Colonic mucosa (tissue), 4 donors: Measurements from ENCODE around the gene FBXL2. TPM values are rescaled to one million over a fixed set of nuclear protein-coding genes. Genes with fewer than 3 reads are reported as not detected.
"Not testable (repeated sequence)": the region's sequence is repeated elsewhere in the genome, so short reads cannot be mapped to it uniquely, and the experiment has no call there.

ENCODE experiments used
- DNase-seq: peaks from one replicate; pipeline ENCODE4 v3.0.0-alpha.2; 2020
- H3K27ac ChIP-seq: fragments of 200-600 bp; one replicate; pipeline ENCODE4 v1.8.0; 2021
- H3K27me3 ChIP-seq: fragments of 200-600 bp; one replicate; pipeline ENCODE4 v1.8.0; 2021
- H3K36me3 ChIP-seq: fragments of 200-600 bp; one replicate; pipeline ENCODE4 v1.8.0; 2021
- H3K4me1 ChIP-seq: fragments of 200-600 bp; one replicate; pipeline ENCODE4 v1.8.0; 2021; ENCODE audit warnings: mild to moderate bottlenecking
- H3K4me3 ChIP-seq: fragments of 200-600 bp; one replicate; pipeline ENCODE4 v1.8.0; 2021
- H3K9ac ChIP-seq, 2 donors: one replicate each; pipeline ENCODE4 v1.7.0; 2013; ENCODE audit warnings: control low read depth in 2 of 2, low read depth in 2 of 2, low read length in 2 of 2
- H3K9me3 ChIP-seq: fragments of 200-600 bp; one replicate; pipeline ENCODE4 v1.8.0; 2021
- CTCF ChIP-seq: fragments of 200-600 bp; IDR thresholded peaks from one replicate; pipeline ENCODE4 v1.8.0; 2022; ENCODE audit warnings: antibody characterized with exemption, mild to moderate bottlenecking
- intact Hi-C: fragments of 100-400 bp; cut with DNase I; formaldehyde crosslinking; loops from one replicate; pipeline ENCODE4 v1.14.1; 2022
- total RNA-seq, 2 donors: library from RNA; stranded (reverse); fragmentation: NEBNext Ultra II Directional in 1 of 2; extraction: Animal tissue kit (Norgen Biotek cat#: 25700) in 1 of 2; gene quantifications; one replicate each; pipeline ENCODE4 v1.2.1, GENCODE V29; 2021
- donor health status: healthy.
- donor health status: DM: no; HTN: no; CAD: no.
- donor health status: DM: no; HTN: no; CAD: no.

The FBXL2 gene
- total RNA-seq, 2 donors from 2014 or later, result 0.69 to 1.1 TPM

GRCh38 chr3:33424606-33425452 is 147.6 kb downstream of the FBXL2 start:
- Histone ChIP-seq H3K27me3 (no peaks in the 10 kb centered on the region), H3K36me3 (no peaks in the 10 kb centered on the region), H3K4me1 (no peaks in the 10 kb centered on the region), H3K4me3 (no peak overlapping the region), H3K9ac (no peak overlapping the region), H3K9me3 (no peaks in the 10 kb centered on the region), H3K27ac (no peak overlapping the region)
- no peak for TF ChIP-seq CTCF
- DNase-seq, result no peak
- intact Hi-C loops, result no loop called here

- Histone ChIP-seq H3K9me3 (no peaks in the 10 kb centered on the region), H3K4me1 (no peaks in the 10 kb centered on the region), H3K27ac (no peak overlapping the region), H3K36me3 (no peaks in the 10 kb centered on the region), H3K27me3 (no peaks in the 10 kb centered on the region), H3K9ac (no peak overlapping the region), H3K4me3 (no peak overlapping the region)
- no peak for TF ChIP-seq CTCF
- no peak for DNase-seq
- intact Hi-C loops, result no loop called here
Observed at GRCh38 chr3:33425453-33425852, 148.2 kb downstream of the FBXL2 start.

DNA sequence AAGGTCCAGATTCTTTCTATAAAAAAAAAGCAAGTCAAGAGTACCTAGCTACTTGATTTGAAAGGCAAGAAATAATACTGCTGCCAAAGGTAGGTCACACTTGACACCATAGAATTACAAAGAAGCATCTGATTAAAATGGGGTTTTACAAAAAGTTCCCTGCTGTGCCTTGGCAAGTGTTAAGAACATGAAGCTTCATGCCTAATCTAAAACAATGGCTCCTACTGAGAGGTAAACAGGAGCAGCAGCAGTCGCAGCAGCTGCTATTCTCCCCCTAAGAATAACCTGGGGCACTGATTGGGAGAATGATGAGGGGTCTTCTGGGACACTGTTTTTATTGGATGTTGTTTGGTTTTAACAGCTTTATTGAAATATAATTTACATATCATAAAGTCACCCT is 148.8 kb downstream of the FBXL2 start:
- no peaks in the 10 kb centered on the region for H3K9me3 ChIP-seq
- H3K4me1 ChIP-seq, result no peaks in the 10 kb centered on the region
- peak overlapping the region; percentile 7 for H3K27ac ChIP-seq
- H3K4me3 ChIP-seq, result no peak overlapping the region
- DNase-seq, result no peak
- no peaks in the 10 kb centered on the region for H3K36me3 ChIP-seq
- TF ChIP-seq CTCF, result no peak
- intact Hi-C loops, result no loop called here
- no peak overlapping the region for H3K9ac ChIP-seq
- no peaks in the 10 kb centered on the region for H3K27me3 ChIP-seq

DNA sequence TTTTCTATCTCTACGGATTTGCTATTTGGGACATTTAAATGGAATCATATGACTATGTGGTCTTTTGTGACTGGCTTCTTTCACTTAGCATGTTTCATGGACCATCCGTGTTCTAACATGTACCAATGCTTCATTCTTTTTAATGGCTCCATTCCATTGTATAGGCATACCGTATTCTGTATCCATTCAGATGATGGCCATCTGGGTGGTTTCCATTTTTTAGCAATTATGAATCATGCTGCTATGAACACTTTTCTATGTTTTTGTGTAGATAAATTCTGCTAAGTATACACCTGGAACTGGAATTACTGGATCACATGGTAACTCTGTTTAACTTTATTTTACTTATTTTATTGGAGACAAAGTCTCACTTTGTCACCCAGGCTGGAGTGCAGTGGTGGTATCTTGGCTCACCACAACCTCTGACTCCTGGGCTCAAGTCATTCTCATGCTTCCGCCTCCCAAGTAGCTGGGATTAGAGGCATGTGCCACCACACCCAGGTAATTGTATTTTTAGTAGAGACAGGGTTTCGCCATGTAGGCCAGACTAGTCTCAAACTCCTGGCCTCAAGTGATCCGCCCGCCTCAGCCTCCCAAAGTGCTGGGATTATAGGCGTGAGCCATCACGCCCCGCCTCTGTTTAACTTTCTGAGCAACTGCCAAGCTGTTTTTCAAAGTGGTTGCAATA is 149.5 kb downstream of the FBXL2 start:
- no peak for TF ChIP-seq CTCF
- H3K9ac ChIP-seq, result no peak overlapping the region
- intact Hi-C loops, result no loop called here
- no peaks in the 10 kb centered on the region for H3K9me3 ChIP-seq
- H3K27me3 ChIP-seq, result no peaks in the 10 kb centered on the region
- peak; percentile 80 for DNase-seq
- no peaks in the 10 kb centered on the region for H3K36me3 ChIP-seq
- H3K27ac ChIP-seq, result peak overlapping the region; percentile 57
- no peak overlapping the region for H3K4me3 ChIP-seq
- no peaks in the 10 kb centered on the region for H3K4me1 ChIP-seq

DNA sequence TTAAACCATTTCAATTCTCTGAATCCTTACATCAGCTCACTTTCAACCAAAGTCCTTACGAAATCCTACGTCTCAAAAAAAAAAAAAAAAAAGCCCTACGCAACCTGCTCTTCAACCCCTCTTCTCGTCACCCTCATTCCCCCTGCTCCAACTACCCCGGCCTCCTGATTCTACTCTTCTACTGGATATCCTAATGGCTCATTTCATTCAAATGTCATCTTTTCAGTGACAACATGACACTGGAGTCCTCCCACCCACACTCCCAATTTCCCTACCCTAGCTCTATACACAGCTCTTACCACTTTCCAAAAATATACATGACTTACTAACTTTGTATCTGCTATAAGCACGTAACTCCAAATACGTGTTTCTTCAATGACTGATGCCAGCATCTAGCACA is 151.5 kb downstream of the FBXL2 start:
- Histone ChIP-seq H3K9ac (no peak overlapping the region), H3K27me3 (no peaks in the 10 kb centered on the region), H3K9me3 (no peaks in the 10 kb centered on the region), H3K36me3 (no peaks in the 10 kb centered on the region), H3K4me3 (no peak overlapping the region), H3K4me1 (no peaks in the 10 kb centered on the region), H3K27ac (no peak overlapping the region)
- no peak for TF ChIP-seq CTCF
- intact Hi-C loops, result no loop called here
- DNase-seq, result no peak

GRCh38 chr3:33429306-33429705 is 152.1 kb downstream of the FBXL2 start:
- H3K9me3 ChIP-seq, intact Hi-C loops, H3K4me3 ChIP-seq, H3K36me3 ChIP-seq, H3K4me1 ChIP-seq, H3K27me3 ChIP-seq, H3K9ac ChIP-seq, DNase-seq, H3K27ac ChIP-seq: not testable (repeated sequence)
